RWPE1 (cell line): Measurements from ENCODE around the gene THAP4.
"Not testable (repeated sequence)": the region's sequence is repeated elsewhere in the genome, so short reads cannot be mapped to it uniquely, and the experiment has no call there.

Source experiments
- CTCF ChIA-PET: fragments of 350-600 bp; sonication (Branson Sonifier 250); formaldehyde crosslinking; extraction: SDS; loops from one replicate; lab custom pipeline; 2021; lab: Yijun Ruan, JAX
- POLR2A ChIA-PET: fragments of 400-600 bp; formaldehyde crosslinking; extraction: SDS; loops from one replicate; lab custom pipeline; 2020; ENCODE audit warnings: antibody characterized with exemption; ENCODE audit not compliant: low non-redundant PET; lab: Yijun Ruan, JAX
- DNase-seq: peaks from one replicate; pipeline ENCODE4 v3.0.0; 2012; ENCODE audit warnings: low spot score
- H3K27ac ChIP-seq: fragments of 450-650 bp; 2 replicates; pipeline ENCODE4 v1.5.1; 2017
- CTCF ChIP-seq: fragments of 450-650 bp; conservative IDR thresholded peaks from 2 replicates; pipeline ENCODE4 v1.5.1; 2017; ENCODE audit warnings: low read depth, mild to moderate bottlenecking

The THAP4 gene

GRCh38 chr2:241666627-241667400 lies 29.9 kb upstream of the THAP4 start:
- ChIA-PET CTCF (interaction anchor here (1.1 kb wide), 1 partner anchor 8 kb away, joined by 3 read pairs; no protein-coding TSS in a partner anchor), POLR2A (no interaction called here)
- H3K27ac ChIP-seq, result no peak overlapping the region
- no peak for DNase-seq
- TF ChIP-seq CTCF, result no peak

- ChIA-PET CTCF (interaction anchor here (0.7 to 1.6 kb wide), 3 partner anchors 9 to 107 kb away, joined by 3 to 8 read pairs (median 6); no protein-coding TSS in a partner anchor), POLR2A (no interaction called here)
- no peak for DNase-seq
- TF ChIP-seq CTCF, result peak; percentile 23; the same call in 1 of the 2 replicates
- H3K27ac ChIP-seq, result peak overlapping the region; percentile 71
Measured at GRCh38 chr2:241665731-241666440, 28.9 kb upstream of the THAP4 start.

GRCh38 chr2:241662731-241663130 lies 25.8 kb upstream of the THAP4 start:
- H3K27ac ChIP-seq, POLR2A ChIA-PET, DNase-seq: not testable (repeated sequence)
- CTCF ChIA-PET, result interaction anchor here (0.6 kb wide), 1 partner anchor 24 kb away, joined by 4 read pairs; no protein-coding TSS in a partner anchor

- no peak overlapping the region; the same call in 1 of the 2 replicates for H3K27ac ChIP-seq
- ChIA-PET CTCF (interaction anchor here (0.7 kb wide), 1 partner anchor 35 kb away, joined by 3 read pairs; no protein-coding TSS in a partner anchor), POLR2A (no interaction called here)
- no peak for DNase-seq
- no peak for TF ChIP-seq CTCF
Measured at GRCh38 chr2:241660593-241661213, 23.7 kb upstream of the THAP4 start.

GRCh38 chr2:241659150-241659739 lies 22.3 kb upstream of the THAP4 start:
- peak; percentile 74 for TF ChIP-seq CTCF
- CTCF ChIA-PET, result interaction anchor here (0.5 to 1.1 kb wide), 9 partner anchors 9 to 1065 kb away, joined by 3 to 4 read pairs (median 3); no protein-coding TSS in a partner anchor
- POLR2A ChIA-PET, result no interaction called here
- H3K27ac ChIP-seq, result peak overlapping the region; percentile 29
- DNase-seq, result peak; percentile 44

- TF ChIP-seq CTCF, result no peak
- POLR2A ChIA-PET, result no interaction called here
- no peak for DNase-seq
- peak overlapping the region; percentile 29 for H3K27ac ChIP-seq
- CTCF ChIA-PET, result interaction anchor here (0.5 to 1.1 kb wide), 5 partner anchors 9 to 128 kb away, joined by 3 to 5 read pairs (median 3); no protein-coding TSS in a partner anchor
Measured at GRCh38 chr2:241658296-241658695, 21.3 kb upstream of the THAP4 start.
